ENCODE measurements around the gene RPL5. TPM values are rescaled to one million over a fixed set of nuclear protein-coding genes. Genes with fewer than 3 reads are reported as not detected.

RPL5 gene
- total RNA-seq, 4 donors from 2014 or later, result 1,085 to 2,182 (median 1,790) TPM

GRCh38 chr1:92795166-92795565, 36.7 kb upstream of the RPL5 start:
- intact Hi-C loops (cut with DNase I), result no loop called here
- TF ChIP-seq CTCF (IDR thresholded peaks at IDR 0.05) (no peak), POLR2AphosphoS5 (IDR thresholded peaks at IDR 0.05) (no peak), EP300 (IDR thresholded peaks at IDR 0.05) (no peak)
- no peaks in the 10 kb centered on the region for H3K36me3 ChIP-seq
- no peak for DNase-seq (ENCODE audit: extremely low spot score)
- peaks cover 0 to 3% (median 0%) of the 10 kb centered on the region in 4 donors for H3K4me1 ChIP-seq
- H3K27me3 ChIP-seq, result no peaks in the 10 kb centered on the region
- no peak overlapping the region for H3K4me3 ChIP-seq
- H3K27ac ChIP-seq (replicated peaks in 1 of 4), result no peak overlapping the region
- no peaks in the 10 kb centered on the region for H3K9me3 ChIP-seq
- WGBS, result 85% methylated on average over 4 of the region's 4 CpGs

GRCh38 chr1:92797297-92797696, 34.5 kb upstream of the RPL5 start:
- intact Hi-C loops (cut with DNase I), result no loop called here
- no peak overlapping the region for H3K4me3 ChIP-seq

GRCh38 chr1:92797961-92798360, 33.9 kb upstream of the RPL5 start:
- Histone ChIP-seq H3K9me3 (no peaks in the 10 kb centered on the region), H3K27ac (replicated peaks in 1 of 4) (no peak overlapping the region), H3K4me1 (peaks cover 0 to 3% (median 0%) of the 10 kb centered on the region in 4 donors), H3K36me3 (no peaks in the 10 kb centered on the region), H3K27me3 (no peaks in the 10 kb centered on the region), H3K4me3 (no peak overlapping the region)
- WGBS, result 52% methylated on average over 1 of the region's 1 CpG
- DNase-seq (ENCODE audit: extremely low spot score), result no peak
- intact Hi-C loops (cut with DNase I), result no loop called here
- no peak for TF ChIP-seq EP300 (IDR thresholded peaks at IDR 0.05)
- no peak for TF ChIP-seq CTCF (IDR thresholded peaks at IDR 0.05)
- no peak for TF ChIP-seq POLR2AphosphoS5 (IDR thresholded peaks at IDR 0.05)
- TF ChIP-seq POLR2A (IDR thresholded peaks at IDR 0.05; ENCODE audit: low read depth), result no peak

More at GRCh38 chr1:92797297-92797696, 34.5 kb upstream of the RPL5 start:
- TF ChIP-seq POLR2AphosphoS5 (IDR thresholded peaks at IDR 0.05) (no peak), POLR2A (IDR thresholded peaks at IDR 0.05; ENCODE audit: low read depth) (no peak), EP300 (IDR thresholded peaks at IDR 0.05) (no peak), CTCF (IDR thresholded peaks at IDR 0.05) (no peak)
- no peaks in the 10 kb centered on the region for H3K36me3 ChIP-seq
- no peaks in the 10 kb centered on the region for H3K27me3 ChIP-seq
- no peak for DNase-seq (ENCODE audit: extremely low spot score)
- H3K4me1 ChIP-seq, result peaks cover 0 to 3% (median 0%) of the 10 kb centered on the region in 4 donors
- H3K9me3 ChIP-seq, result no peaks in the 10 kb centered on the region
- no peak overlapping the region for H3K27ac ChIP-seq (replicated peaks in 1 of 4)

GRCh38 chr1:92803140-92803887, 28.5 kb upstream of the RPL5 start:
- Histone ChIP-seq H3K27me3 (no peaks in the 10 kb centered on the region), H3K27ac (replicated peaks in 1 of 4) (no peak overlapping the region), H3K4me1 (peaks cover 0 to 10% (median 6%) of the 10 kb centered on the region in 4 donors), H3K4me3 (no peak overlapping the region), H3K36me3 (no peaks in the 10 kb centered on the region), H3K9me3 (no peaks in the 10 kb centered on the region)
- no peak for DNase-seq (ENCODE audit: extremely low spot score)
- WGBS, result 96% methylated on average over 7 of the region's 7 CpGs
- no peak for TF ChIP-seq EP300 (IDR thresholded peaks at IDR 0.05)
- no peak for TF ChIP-seq POLR2A (IDR thresholded peaks at IDR 0.05; ENCODE audit: low read depth)
- no peak for TF ChIP-seq CTCF (IDR thresholded peaks at IDR 0.05)
- no peak for TF ChIP-seq POLR2AphosphoS5 (IDR thresholded peaks at IDR 0.05)
- intact Hi-C loops (cut with DNase I), result no loop called here
